ENCODE measurements around the gene PKP2. TPM values are rescaled to one million over a fixed set of nuclear protein-coding genes. Genes with fewer than 3 reads are reported as not detected.

The PKP2 gene
- total and polyA plus RNA-seq, 2 of the 4 experiments (the other 2 are of a cell fraction): 0.10 to 0.18 TPM

DNA sequence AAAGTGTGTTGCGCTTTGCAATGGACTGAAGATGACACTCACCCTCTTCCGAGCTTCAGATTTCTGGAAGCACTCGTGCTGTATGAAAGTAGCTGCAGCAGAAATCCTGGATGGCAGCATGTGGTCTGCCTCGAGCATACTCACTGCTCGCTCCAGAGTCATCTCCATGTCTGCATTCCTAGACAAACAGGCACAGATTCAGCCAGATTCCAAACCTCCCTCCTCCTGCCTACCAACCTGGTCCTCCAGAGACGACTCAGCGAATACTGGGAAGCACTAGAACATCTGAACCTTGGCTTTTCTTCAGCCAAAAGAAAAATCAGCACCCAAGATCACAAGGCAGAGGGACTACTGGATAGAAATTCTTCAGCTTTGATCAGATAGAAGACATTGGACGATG lies 27.7 kb downstream of the PKP2 start:
- H4K5ac ChIP-seq (ENCODE audit: low read depth, low read length): no peak overlapping the region
- H3K18ac ChIP-seq (ENCODE audit: low read depth, low read length): no peak overlapping the region
- no peaks in the 10 kb centered on the region; the same call in 1 of the 2 replicates for H3K9me3 ChIP-seq (ENCODE audit: control insufficient read depth, insufficient read depth, low read length)
- POLR2A ChIA-PET (ENCODE audit: unreplicated experiment): no interaction called here
- H4K8ac ChIP-seq (ENCODE audit: low read depth in 2 of 2, low read length in 2 of 2): no peak overlapping the region
- no peak overlapping the region for H3K9ac ChIP-seq (ENCODE audit: low read depth, low read length)
- no peak overlapping the region for H3K27ac ChIP-seq (ENCODE audit: insufficient read depth, low read length)
- H3K23ac ChIP-seq (ENCODE audit: low read depth, low read length): no peak overlapping the region
- no peak overlapping the region for H2AK5ac ChIP-seq (ENCODE audit: low read depth, low read length)
- no peak for TF ChIP-seq MXI1 (IDR thresholded peaks at IDR 0.05; ENCODE audit: borderline replicate concordance, low read depth, low read length)
- TF ChIP-seq CHD1 (IDR thresholded peaks at IDR 0.05; ENCODE audit: low read depth, low read length): no peak
- no peak for TF ChIP-seq CEBPB (IDR thresholded peaks at IDR 0.05; ENCODE audit: low read depth, low read length)
- TF ChIP-seq FOS (IDR thresholded peaks at IDR 0.05; ENCODE audit: low read depth, low read length): no peak
- TF ChIP-seq RCOR1 (IDR thresholded peaks at IDR 0.05; ENCODE audit: insufficient replicate concordance, low read length): no peak
- no peak for TF ChIP-seq MAFK (IDR thresholded peaks at IDR 0.05; ENCODE audit: low read depth, low read length)
- no peak for TF ChIP-seq POLR2A (IDR thresholded peaks at IDR 0.05; ENCODE audit: low read depth, low read length)
- no peak for TF ChIP-seq BHLHE40 (IDR thresholded peaks at IDR 0.05; ENCODE audit: low read depth, low read length)
- no peak for TF ChIP-seq NFE2L2 (IDR thresholded peaks at IDR 0.05; ENCODE audit: low read depth, low read length)
- TF ChIP-seq RFX5 (IDR thresholded peaks at IDR 0.05; ENCODE audit: low read depth, low read length): no peak
- no peak for TF ChIP-seq RAD21 (IDR thresholded peaks at IDR 0.05; ENCODE audit: low read length)
- TF ChIP-seq, protein P1, sequence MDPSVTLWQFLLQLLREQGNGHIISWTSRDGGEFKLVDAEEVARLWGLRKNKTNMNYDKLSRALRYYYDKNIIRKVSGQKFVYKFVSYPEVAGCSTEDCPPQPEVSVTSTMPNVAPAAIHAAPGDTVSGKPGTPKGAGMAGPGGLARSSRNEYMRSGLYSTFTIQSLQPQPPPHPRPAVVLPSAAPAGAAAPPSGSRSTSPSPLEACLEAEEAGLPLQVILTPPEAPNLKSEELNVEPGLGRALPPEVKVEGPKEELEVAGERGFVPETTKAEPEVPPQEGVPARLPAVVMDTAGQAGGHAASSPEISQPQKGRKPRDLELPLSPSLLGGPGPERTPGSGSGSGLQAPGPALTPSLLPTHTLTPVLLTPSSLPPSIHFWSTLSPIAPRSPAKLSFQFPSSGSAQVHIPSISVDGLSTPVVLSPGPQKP (IDR thresholded peaks at IDR 0.05; ENCODE audit: borderline replicate concordance, low read depth, low read length): no peak
- TF ChIP-seq SMC3 (IDR thresholded peaks at IDR 0.05; ENCODE audit: low read depth, low read length): no peak
- TF ChIP-seq, protein P2, sequence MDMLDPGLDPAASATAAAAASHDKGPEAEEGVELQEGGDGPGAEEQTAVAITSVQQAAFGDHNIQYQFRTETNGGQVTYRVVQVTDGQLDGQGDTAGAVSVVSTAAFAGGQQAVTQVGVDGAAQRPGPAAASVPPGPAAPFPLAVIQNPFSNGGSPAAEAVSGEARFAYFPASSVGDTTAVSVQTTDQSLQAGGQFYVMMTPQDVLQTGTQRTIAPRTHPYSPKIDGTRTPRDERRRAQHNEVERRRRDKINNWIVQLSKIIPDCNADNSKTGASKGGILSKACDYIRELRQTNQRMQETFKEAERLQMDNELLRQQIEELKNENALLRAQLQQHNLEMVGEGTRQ (IDR thresholded peaks at IDR 0.05; ENCODE audit: low read depth, low read length): no peak
- intact Hi-C loops (cut with micrococcal nuclease): no loop called here
- no peak overlapping the region for H2BK5ac ChIP-seq (ENCODE audit: low read depth, low read length, poor library complexity, severe bottlenecking)
- H4K20me1 ChIP-seq (ENCODE audit: insufficient read depth, low read length): no peaks in the 10 kb centered on the region
- H2BK15ac ChIP-seq (ENCODE audit: low read depth, low read length): no peak overlapping the region
- no peak overlapping the region for H2BK120ac ChIP-seq (ENCODE audit: low read depth, low read length)
- WGBS, 2 experiments (ENCODE audit: extremely low coverage in 2 of 2, insufficient read length in 1 of 2): 71% methylated on average over 3 of the region's 8 CpGs; no CpG with 5 or more reads in 1 of the 2 experiments
- no peak overlapping the region for H3K56ac ChIP-seq (ENCODE audit: extremely low read depth, insufficient read depth, low read length)
- no TSS peak for BruUV-seq (replicated peaks)
- H3K4me2 ChIP-seq (ENCODE audit: low read depth, low read length): no peak overlapping the region
- H4K91ac ChIP-seq (ENCODE audit: insufficient read depth, low read depth, low read length): no peak overlapping the region
- no peak for DNase-seq
- H3K4ac ChIP-seq (ENCODE audit: low read depth, low read length): no peak overlapping the region
- H3K14ac ChIP-seq (replicated peaks; ENCODE audit: low read depth, low read length): no peak overlapping the region
- H3K9me1 ChIP-seq (ENCODE audit: insufficient read depth, low read length): no peaks in the 10 kb centered on the region
- H3K36me3 ChIP-seq (ENCODE audit: control insufficient read depth, insufficient read depth, low read length): no peaks in the 10 kb centered on the region
- in situ Hi-C loops (cut with MboI; ENCODE audit: low sequenced_read_pairs): no loop called here
- H2AFZ ChIP-seq (replicated peaks; ENCODE audit: low read length, poor library complexity): no peak overlapping the region
- H3K27me3 ChIP-seq (ENCODE audit: control insufficient read depth, insufficient read depth, low read length): no peaks in the 10 kb centered on the region
- H3K4me1 ChIP-seq (ENCODE audit: control insufficient read depth, insufficient read depth, low read length): no peaks in the 10 kb centered on the region
- dilution Hi-C loops (cut with HindIII; ENCODE audit: low sequenced_read_pairs, unreplicated experiment): no loop called here
- H2BK20ac ChIP-seq (ENCODE audit: low read depth, low read length): no peak overlapping the region
- H3K79me1 ChIP-seq (ENCODE audit: low read depth in 1 of 2, low read length in 2 of 2): no peaks in the 10 kb centered on the region
- no peak for ATAC-seq (ENCODE audit: low read depth)
- no peak overlapping the region for H3K4me3 ChIP-seq (ENCODE audit: insufficient read depth, low read depth, low read length)
- CTCF ChIA-PET: no interaction called here
- no peak overlapping the region for H2AK9ac ChIP-seq (replicated peaks; ENCODE audit: low read depth, low read length, poor library complexity)
